GM18498 (cell line): ENCODE results near the gene PEX16.
A peak's percentile ranks its signal among the peaks of the same experiment; 100 is the strongest.

Experiments
- ATAC-seq: cut with Tn5 transposase; IDR thresholded peaks from one replicate; pipeline ENCODE4 v1.9.1; 2021; ENCODE audit warnings: mild to moderate bottlenecking, moderate library complexity; ENCODE audit not compliant: unreplicated experiment

Gene PEX16

DNA sequence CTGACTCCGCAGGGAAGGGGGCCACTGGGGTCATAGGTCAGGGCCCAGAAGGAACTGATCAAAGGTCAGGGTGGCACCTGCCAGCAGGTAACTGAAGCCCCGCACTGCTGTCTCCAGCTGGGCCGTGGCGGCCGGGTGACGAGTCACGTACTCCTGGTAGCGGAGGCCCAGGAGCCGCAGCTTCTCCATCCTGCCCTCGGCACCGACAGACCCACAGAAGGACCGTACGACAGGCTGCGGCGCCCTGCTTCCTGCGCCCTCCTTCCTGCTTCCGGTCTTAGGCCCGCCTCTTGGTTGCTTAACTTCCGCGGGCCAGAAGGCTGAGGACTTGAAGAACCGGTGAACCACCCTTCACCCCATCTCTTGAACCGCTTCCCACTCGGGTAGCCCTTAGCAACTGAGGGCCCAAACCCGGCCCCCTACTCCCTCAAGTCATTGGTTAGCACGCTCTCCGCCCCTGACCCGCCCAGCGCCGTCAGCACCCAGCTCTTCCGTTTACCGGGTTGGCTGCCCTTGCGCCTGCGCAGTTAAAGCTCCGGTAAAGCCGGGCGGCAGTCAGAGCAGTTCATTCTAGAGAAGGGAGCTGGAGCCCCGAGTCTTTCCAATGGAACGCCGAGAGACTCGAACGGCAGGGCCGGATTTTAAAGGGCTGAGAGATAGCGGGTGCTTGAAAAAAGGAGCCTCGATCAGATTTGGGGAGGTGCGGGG, at the start of gene PEX16:
Gene PEX16, minus strand, starts transcription at position 255 of the 708 bp plus-strand sequence. Its CDS starts 66 bp downstream, at position 189.
- peak; percentile 91 for ATAC-seq

DNA sequence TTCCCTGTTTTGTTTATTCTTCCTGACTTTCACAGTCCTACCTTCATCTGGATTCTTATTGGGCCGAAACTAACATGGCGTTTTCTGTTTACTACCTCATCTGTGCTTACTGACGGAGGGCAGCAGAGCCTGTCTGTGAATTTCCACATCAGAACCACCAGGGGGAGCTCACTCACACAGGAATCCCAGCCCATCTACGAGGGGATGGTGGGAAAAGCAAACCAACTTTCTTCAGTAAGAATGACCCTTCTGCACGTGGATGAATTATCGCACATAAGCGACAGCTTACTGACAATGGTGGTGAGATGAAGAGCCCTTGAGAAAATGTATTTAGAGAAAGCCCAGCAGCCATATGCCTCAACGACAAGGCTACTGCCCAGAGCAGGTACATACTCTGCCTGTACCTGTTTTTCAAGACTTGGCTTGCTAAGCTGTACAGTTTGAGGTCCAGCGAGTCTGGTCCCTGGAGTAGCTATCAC, 47.3 kb upstream of the PEX16 start:
- peak; percentile 69 for ATAC-seq

- no peak for ATAC-seq
Measured at GRCh38 chr11:45961751-45962240, 44.1 kb upstream of the PEX16 start.

GRCh38 chr11:45960387-45961095, 42.9 kb upstream of the PEX16 start:
- no peak for ATAC-seq

DNA sequence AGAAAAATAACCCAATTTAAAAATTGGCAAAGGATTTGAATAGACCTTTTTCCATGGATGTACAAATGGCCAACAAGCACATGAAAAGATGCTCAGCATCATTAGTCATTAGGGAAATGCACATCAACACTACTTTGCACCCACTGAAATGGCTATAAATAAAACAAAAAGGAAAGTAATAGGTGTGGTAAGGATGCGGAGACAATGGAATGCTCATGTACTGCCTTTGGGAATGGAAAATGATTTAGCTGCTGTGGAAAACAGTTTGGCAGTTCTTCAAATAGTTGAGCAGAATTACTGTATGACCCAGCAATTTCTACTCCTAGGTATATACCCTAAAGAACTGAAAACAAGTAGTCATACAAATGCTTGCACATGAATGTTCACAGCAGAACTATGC, 42.2 kb upstream of the PEX16 start:
- ATAC-seq, result no peak

GRCh38 chr11:45949992-45950407, 32.3 kb upstream of the PEX16 start:
- ATAC-seq, result no peak

DNA sequence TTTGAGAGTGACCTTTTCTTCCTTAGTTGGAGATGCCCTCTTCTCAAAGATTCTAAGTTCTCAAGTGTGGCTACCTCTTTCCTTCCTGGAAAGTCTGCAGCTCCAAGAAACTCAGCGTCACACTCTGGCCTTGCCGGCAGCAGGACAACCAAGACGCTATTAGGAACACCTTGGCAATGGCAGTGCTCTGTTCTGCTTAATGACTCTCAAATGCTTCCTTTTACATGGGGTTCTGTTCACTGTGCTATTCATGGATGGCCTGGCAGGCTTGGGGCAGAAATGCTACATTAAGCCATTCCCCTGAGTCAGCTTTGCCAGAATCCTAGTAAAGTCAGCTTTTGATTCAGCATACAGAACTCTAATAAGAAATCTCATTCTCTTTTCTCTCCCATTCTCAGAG, 30.7 kb upstream of the PEX16 start:
- ATAC-seq, result no peak

- no peak for ATAC-seq
Measured at GRCh38 chr11:45947885-45948284, 30.2 kb upstream of the PEX16 start.

DNA sequence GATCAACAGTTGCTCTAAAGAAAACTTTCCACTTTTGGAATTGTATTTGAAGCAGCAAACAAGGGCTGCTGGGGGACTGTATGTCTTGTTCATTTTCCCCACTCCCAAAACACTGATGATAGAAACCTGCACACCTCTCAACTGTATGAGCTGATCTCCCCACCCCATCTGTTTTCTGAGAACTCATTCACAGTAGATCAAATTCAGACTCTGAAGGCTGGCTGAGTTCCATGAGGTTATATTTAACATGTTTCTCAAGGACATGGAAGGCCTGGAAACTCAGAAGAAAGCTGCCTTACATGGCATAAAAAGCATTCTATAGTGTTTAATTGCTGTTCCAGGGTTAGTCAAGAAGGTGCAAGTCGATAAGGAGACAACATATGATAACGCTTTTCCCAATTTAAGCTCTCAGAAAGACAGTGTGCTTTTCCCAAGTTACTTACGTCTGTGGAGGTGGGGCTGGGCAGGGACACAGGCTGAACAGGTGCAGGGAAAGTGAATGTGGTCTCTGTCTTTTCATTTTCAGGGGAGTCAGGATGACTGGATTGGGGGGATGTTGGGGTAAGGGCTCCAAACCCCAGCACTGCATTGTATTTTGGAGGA, 27.8 kb upstream of the PEX16 start:
- ATAC-seq, result no peak

DNA sequence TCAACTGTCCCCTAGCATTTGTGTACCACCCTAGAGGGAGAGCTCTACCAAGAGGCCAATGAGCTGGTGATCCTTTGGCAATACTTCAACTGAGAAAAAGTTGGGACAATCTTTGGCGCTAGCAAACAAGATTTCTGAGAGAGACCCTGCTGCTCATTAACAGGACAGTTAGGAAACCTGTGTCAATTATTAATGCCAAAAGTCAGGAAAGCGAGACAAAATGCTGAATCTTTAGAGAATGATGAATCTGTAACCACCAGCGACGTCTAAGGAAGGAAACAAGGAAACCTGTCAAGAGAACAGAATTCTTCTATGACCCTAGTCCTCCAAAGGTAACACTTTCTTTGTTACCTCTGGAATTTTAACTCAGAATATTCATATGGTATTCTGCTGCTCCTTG, 24.7 kb upstream of the PEX16 start:
- ATAC-seq, result no peak

- ATAC-seq, result no peak
Measured at GRCh38 chr11:45941285-45941684, 23.6 kb upstream of the PEX16 start.

DNA sequence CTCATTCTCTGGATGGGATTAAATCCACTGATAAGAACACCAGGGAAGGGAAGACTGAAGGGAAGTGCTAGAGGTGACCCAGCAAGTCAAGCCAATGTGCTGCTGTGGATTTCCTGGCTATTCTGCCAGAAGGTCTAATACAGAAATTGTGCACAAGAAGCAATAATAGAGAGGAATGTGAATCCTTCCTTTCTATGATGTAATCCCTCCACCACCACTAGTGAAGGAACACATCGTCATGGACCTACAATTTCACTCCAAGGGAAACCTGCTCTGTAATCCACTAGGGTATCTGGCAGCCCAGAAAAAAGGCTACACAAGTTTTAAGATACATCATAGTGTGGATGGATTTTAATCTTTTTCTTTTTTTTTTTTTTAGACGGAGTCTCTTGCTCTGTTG, 22.2 kb upstream of the PEX16 start:
- ATAC-seq, result no peak

DNA sequence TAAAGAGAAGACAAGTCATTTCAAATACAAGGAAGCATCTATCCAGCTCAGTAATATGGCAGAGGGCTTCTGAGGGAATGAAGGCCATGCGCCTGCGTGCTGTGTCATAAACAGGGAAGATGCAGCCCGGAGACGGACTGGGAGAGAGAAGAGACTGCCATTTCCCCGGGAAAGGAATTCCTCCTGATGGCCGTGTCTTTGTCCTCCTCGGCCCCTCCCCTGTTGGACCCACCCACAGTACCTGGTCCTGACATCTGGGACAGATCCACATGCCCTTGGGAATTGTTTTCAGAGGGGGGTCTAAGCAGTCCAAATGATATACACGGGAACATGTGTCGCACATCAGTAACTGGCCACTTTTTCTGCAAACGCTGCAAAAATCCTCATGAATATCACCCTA, 20.2 kb upstream of the PEX16 start:
- ATAC-seq, result no peak

- no peak for ATAC-seq
Measured at GRCh38 chr11:45936511-45937054, 18.9 kb upstream of the PEX16 start.

- no peak for ATAC-seq
Measured at GRCh38 chr11:45935349-45936064, 17.8 kb upstream of the PEX16 start.

GRCh38 chr11:45934580-45935318, 17.1 kb upstream of the PEX16 start:
- ATAC-seq, result no peak

GRCh38 chr11:45933846-45934579, 16.3 kb upstream of the PEX16 start:
- no peak for ATAC-seq

- no peak for ATAC-seq
Measured at GRCh38 chr11:45933131-45933831, 15.6 kb upstream of the PEX16 start.

- no peak for ATAC-seq
Measured at GRCh38 chr11:45932217-45932616, 14.5 kb upstream of the PEX16 start.
